ENCODE data around the gene FASTKD3.

GRCh38 chr5:7857926-7858632, 10.8 kb downstream of the FASTKD3 start:
- TF ChIP-seq EZH2 (IDR thresholded peaks at IDR 0.05; ENCODE audit: insufficient read depth, low read length) (no peak), CTCF (IDR thresholded peaks at IDR 0.05; ENCODE audit: insufficient read depth, low read depth, low read length) (no peak)
